ENCODE results near the gene GRIK1.

- TF ChIP-seq EZH2 (IDR thresholded peaks at IDR 0.05; ENCODE audit: borderline replicate concordance, insufficient read depth, low read depth, low read length, poor library complexity, severe bottlenecking) (no peak), CTCF (IDR thresholded peaks at IDR 0.05) (no peak)
These were observed 299.7 kb downstream of the GRIK1 start for GRCh38 chr21:29640080-29640508.
